IPS-20b (cell line): Measurements from ENCODE around the gene MYO9A.

ENCODE experiments used
- H3K27ac ChIP-seq: one replicate; pipeline ENCODE4 v1.5.1; 2013; ENCODE audit warnings: low read length
- H3K27me3 ChIP-seq: 2 replicates; pipeline ENCODE4 v1.6.1; 2013; ENCODE audit warnings: mild to moderate bottlenecking, low read length, inconsistent platforms; ENCODE audit not compliant: insufficient read depth
- H3K36me3 ChIP-seq: 2 replicates; pipeline ENCODE4 v1.6.1; 2013; ENCODE audit warnings: low read depth, mild to moderate bottlenecking, inconsistent platforms, low read length, moderate library complexity; ENCODE audit not compliant: insufficient read depth
- H3K4me1 ChIP-seq: 2 replicates; pipeline ENCODE4 v1.6.1; 2013; ENCODE audit warnings: mild to moderate bottlenecking, control low read depth, inconsistent platforms, low read length, moderate library complexity; ENCODE audit not compliant: insufficient read depth
- H3K4me3 ChIP-seq: 2 replicates; pipeline ENCODE4 v1.5.1; 2013; ENCODE audit warnings: mild to moderate bottlenecking, low read length, inconsistent platforms
- H3K9ac ChIP-seq: 2 replicates; pipeline ENCODE4 v1.6.1; 2013; ENCODE audit warnings: low read depth, mild to moderate bottlenecking, inconsistent platforms, low read length, moderate library complexity
- H3K9me3 ChIP-seq: 2 replicates; pipeline ENCODE4 v1.6.1; 2013; ENCODE audit warnings: mild to moderate bottlenecking, low read depth, low read length, inconsistent platforms; ENCODE audit not compliant: insufficient read depth

The MYO9A gene

DNA sequence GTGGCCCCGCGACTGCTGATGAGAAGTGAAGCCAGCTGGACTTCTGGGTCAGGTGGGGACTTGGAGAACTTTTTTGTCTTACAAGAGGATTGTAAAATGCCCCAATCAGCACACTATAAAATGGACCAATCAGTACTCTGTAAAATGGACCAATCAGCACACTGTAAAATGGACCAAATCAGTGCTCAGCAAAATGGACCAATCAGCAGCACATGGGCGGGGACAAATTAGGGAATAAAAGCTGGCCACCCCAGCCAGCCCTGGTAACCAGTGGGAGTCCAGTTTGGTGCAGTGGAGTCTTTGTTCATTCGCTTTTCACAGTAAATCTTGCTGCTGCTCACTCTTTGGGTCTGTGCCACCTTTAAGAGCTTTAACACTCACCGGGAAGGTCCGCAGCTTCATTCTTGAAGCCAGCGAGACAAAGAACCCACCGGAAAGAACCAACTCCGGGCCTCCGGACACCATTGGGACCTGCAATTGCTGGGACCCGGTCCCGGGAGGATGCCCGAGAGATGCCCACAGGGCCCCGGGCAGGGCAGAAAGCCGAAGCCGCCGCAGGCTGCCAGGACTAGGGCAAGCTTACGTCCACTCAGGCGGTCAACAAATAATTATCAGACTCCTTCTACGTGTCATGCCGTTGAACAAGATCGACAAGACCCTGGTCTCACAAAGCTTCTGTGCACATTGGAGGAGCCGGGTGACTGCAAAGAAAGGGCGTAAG, 315.9 kb downstream of the MYO9A start:
- no peak overlapping the region for H3K27ac ChIP-seq
- no peak overlapping the region for H3K9ac ChIP-seq
- peaks cover 13% of the 10 kb centered on the region; the same call in 1 of the 2 replicates for H3K4me1 ChIP-seq
- H3K27me3 ChIP-seq, result no peaks in the 10 kb centered on the region
- no peak overlapping the region for H3K4me3 ChIP-seq
- no peaks in the 10 kb centered on the region for H3K36me3 ChIP-seq
- no peaks in the 10 kb centered on the region for H3K9me3 ChIP-seq

DNA sequence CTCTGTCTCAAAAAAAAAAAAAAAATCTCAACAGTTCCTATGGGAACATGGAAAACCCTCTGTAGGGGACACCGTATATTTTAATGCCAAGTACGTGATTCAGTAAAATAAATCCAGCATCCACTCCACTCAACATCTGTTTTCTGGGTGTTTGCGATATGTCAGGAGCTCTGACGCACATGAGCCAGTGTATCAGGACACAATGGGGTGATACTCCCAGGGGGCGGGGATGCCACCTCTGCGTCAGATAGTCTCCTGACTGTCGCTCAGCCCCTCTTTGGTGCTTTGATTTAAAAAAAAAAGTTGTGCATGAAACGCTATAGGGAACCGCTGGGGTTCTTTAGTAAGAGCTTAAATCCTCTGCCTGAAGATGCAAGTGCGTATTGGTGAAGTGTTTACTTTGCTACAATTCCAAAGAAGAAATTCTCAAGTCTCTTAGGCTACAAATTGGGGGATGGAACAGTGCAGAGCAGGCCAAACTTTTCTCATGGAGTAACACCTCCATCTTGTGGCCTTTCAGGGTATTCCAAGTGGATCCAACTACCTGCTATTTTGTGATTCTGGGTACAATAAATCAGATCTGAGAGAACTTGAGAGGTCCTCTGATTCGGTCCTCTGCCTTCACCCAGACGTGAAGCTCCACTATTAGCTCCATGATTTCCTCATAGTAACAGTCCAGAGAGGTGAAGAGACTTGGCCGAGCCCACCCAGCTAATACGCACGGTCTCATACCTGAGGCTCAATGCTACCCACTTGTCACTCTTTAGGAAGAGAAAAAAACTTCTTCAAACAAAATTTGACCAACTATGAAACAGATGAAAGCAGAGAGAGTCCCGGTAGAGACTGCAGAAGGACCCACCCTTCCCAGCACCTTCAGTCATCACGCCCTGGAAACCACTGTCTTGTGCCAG, 316.9 kb downstream of the MYO9A start:
- no peak overlapping the region for H3K4me3 ChIP-seq
- no peaks in the 10 kb centered on the region for H3K36me3 ChIP-seq
- no peaks in the 10 kb centered on the region for H3K27me3 ChIP-seq
- H3K9ac ChIP-seq, result no peak overlapping the region
- H3K27ac ChIP-seq, result no peak overlapping the region
- peaks cover 4% of the 10 kb centered on the region; the same call in 1 of the 2 replicates for H3K4me1 ChIP-seq
- H3K9me3 ChIP-seq, result no peaks in the 10 kb centered on the region

DNA sequence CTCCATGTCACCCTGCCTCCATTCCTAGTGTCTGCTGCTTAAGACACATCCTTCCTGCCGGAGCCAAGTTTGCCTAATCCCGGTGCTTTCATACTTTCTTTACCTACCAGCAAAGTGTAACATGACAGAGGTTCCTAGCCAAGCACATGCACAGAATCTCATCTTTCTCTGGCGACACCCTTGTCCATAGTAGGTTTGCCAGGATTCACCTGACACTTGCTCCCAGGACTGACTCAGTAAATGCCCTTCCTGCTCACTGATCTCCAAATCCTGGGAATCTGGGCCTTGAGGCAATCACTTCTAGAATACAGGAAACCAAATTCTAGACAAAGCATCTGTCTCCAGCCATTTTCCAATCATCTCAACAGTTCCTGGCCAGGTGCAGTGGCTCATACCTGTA, 317.8 kb downstream of the MYO9A start:
- Histone ChIP-seq H3K9ac (no peak overlapping the region), H3K9me3 (no peaks in the 10 kb centered on the region), H3K36me3 (no peaks in the 10 kb centered on the region), H3K27me3 (no peaks in the 10 kb centered on the region), H3K27ac (no peak overlapping the region), H3K4me1 (peaks cover 4% of the 10 kb centered on the region; the same call in 1 of the 2 replicates), H3K4me3 (no peak overlapping the region)

DNA sequence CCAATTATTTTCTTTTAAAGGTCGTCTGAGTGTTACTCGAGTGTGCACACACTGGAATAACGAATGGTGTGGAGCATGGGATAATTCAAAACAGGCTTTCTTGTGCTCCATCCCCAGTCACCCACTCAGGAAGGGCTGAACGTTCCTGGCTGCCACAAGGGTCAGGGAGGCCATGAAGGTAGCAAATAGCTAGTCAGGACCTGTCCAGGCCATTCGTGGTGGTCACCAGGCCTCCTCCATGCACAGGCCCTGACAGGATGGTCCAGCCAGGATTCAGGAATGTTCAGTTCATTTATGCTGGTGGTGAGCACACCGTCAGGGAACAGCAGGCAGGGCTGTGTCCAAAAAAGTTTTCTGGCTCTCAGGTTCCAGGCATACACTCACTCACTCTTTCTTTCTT, 319.3 kb downstream of the MYO9A start:
- Histone ChIP-seq H3K36me3 (no peaks in the 10 kb centered on the region), H3K27me3 (no peaks in the 10 kb centered on the region), H3K9me3 (no peaks in the 10 kb centered on the region), H3K4me3 (no peak overlapping the region), H3K27ac (no peak overlapping the region), H3K4me1 (peaks cover 4% of the 10 kb centered on the region; the same call in 1 of the 2 replicates), H3K9ac (no peak overlapping the region)

- Histone ChIP-seq H3K27ac (no peak overlapping the region), H3K9ac (no peak overlapping the region), H3K9me3 (no peaks in the 10 kb centered on the region), H3K4me1 (no peaks in the 10 kb centered on the region), H3K36me3 (no peaks in the 10 kb centered on the region), H3K4me3 (no peak overlapping the region), H3K27me3 (no peaks in the 10 kb centered on the region)
These were observed 325.4 kb downstream of the MYO9A start for GRCh38 chr15:71792521-71792920.

DNA sequence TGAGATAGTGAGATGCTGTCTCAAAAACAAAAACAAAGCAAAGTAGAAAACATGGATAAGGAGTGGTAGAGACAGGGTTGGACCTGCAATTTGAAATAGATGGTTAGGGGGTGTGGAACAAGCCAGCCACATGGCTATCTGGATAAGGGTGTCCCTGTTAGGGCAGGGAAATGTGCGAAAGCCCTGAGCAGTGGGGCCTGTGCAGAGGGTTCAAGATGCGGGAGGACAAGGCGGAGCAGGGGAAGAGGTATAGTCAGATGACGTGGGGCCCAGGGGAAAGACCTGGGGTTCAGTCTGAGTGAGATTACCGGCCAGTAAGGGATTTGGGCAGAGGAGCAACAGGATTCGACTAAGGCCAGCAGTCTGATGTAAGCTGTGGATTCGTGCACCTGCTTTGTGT, 326.0 kb downstream of the MYO9A start:
- H3K27me3 ChIP-seq, result no peaks in the 10 kb centered on the region
- H3K4me1 ChIP-seq, result no peaks in the 10 kb centered on the region
- H3K9me3 ChIP-seq, result no peaks in the 10 kb centered on the region
- no peak overlapping the region for H3K9ac ChIP-seq
- H3K27ac ChIP-seq, result no peak overlapping the region
- H3K4me3 ChIP-seq, result no peak overlapping the region
- H3K36me3 ChIP-seq, result no peaks in the 10 kb centered on the region

DNA sequence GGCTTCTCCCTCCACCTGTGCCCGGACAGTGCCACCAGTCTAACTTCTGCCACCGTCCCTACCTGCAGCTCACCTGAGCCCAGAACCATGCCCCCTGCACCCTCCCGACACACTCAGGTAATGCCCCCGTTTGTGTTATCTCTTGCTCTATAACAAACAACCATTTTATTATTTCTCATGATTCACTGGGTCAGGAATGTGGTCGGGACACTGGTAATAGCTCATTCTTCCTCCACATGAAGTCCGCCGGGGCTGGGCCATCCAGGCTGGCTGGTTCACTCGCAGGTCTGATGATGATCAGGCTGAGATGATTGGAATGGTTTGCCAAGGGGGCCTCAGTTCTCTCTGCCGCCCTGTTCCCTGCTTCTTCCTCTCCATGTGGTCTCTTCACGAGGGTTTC, 327.9 kb downstream of the MYO9A start:
- Histone ChIP-seq H3K9ac (no peak overlapping the region), H3K27me3 (no peaks in the 10 kb centered on the region), H3K4me3 (no peak overlapping the region), H3K4me1 (no peaks in the 10 kb centered on the region), H3K36me3 (no peaks in the 10 kb centered on the region), H3K9me3 (no peaks in the 10 kb centered on the region), H3K27ac (no peak overlapping the region)

GRCh38 chr15:71789616-71790015, 328.3 kb downstream of the MYO9A start:
- H3K27me3 ChIP-seq, result no peaks in the 10 kb centered on the region
- H3K27ac ChIP-seq, result no peak overlapping the region
- no peaks in the 10 kb centered on the region for H3K9me3 ChIP-seq
- H3K4me3 ChIP-seq, result no peak overlapping the region
- H3K9ac ChIP-seq, result no peak overlapping the region
- H3K4me1 ChIP-seq, result no peaks in the 10 kb centered on the region
- no peaks in the 10 kb centered on the region for H3K36me3 ChIP-seq

DNA sequence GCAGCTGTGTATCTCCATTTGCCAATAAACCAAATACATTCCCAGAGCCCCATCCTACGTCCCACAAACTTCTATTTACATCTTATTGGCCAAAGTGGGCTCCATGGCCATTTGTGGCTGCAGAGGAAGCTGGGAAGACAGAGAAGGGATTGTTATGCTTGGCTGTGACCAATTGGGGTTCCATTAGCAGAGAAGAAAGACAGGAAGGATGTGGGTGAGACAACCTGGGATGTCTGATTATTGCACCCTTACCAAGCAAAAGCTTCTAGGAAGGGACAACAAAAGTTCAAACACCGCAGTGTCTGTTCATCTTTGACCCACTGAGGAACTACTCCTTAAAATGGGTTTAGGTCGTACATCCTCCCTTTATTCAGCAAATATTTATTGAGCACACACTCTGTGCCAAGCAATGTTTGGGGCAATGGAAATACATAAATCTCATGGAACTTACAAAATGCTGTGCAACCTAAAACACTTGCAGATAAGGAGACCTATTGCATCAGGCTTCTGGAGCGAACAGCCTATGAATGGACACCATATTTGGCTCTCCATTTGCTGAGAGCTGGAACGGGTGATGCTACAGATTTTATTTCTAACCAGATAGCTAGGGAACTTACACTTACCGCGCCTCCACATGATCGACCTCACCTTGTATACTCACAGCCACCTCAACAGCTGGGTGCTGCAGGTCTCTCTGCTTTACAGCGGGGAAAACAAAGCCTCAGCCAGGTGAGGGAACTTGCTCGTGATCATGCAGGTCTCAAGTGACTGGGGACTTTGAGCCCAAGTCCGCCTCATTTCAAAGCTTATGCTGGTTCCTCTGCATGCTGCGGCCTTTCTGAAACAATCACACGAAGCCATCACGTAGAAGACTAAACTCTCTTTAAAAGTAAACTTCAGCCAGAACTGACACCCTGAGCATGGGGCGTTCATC, 329.0 kb downstream of the MYO9A start:
- H3K36me3 ChIP-seq, result no peaks in the 10 kb centered on the region
- no peak overlapping the region for H3K27ac ChIP-seq
- H3K4me1 ChIP-seq, result no peaks in the 10 kb centered on the region
- H3K27me3 ChIP-seq, result no peaks in the 10 kb centered on the region
- H3K9ac ChIP-seq, result no peak overlapping the region
- no peaks in the 10 kb centered on the region for H3K9me3 ChIP-seq
- H3K4me3 ChIP-seq, result no peak overlapping the region

DNA sequence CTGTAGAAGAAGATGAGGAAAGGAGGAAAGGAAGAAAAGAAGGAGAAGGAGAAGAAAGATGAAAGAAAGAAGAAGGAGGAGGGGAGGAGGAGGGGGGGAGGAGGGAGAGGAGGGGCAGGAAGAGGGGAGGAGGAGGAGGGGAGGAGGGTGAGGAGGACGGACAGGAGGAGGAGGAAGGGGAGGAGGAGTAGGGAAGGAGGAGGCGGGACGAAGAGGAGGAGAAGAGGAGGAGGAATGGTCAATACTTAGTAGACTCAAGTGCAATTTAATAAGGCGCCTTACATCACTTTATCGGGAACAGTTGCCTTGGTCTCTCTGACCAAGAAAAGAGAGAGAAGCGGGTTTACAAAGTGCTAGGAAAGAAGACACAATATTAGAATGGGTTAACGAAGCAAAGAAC, 331.3 kb downstream of the MYO9A start:
- Histone ChIP-seq H3K27me3 (no peaks in the 10 kb centered on the region), H3K9ac (no peak overlapping the region), H3K27ac (no peak overlapping the region)

DNA sequence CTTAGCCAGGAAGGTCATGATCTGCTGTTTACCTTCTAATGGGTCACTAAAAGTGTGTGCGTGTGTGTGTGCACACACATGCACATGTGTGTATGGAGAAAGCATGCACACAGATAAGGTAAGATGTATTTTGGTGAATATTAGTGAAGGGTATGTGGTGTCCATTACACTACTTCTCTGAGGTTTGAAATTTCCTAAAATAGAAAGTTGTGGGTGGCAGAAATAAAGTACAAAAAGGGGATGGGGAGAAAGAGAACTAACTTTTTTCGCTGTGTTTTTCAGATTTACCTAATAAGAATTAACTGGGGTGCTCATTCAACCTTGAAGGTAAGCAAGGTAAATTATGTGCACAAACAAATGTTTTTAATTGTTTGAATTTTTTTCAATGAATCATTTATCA, 332.0 kb downstream of the MYO9A start:
- no peaks in the 10 kb centered on the region for H3K36me3 ChIP-seq
- H3K9me3 ChIP-seq, result no peaks in the 10 kb centered on the region
- H3K27me3 ChIP-seq, result no peaks in the 10 kb centered on the region
- no peak overlapping the region for H3K9ac ChIP-seq
- H3K4me3 ChIP-seq, result no peak overlapping the region
- no peaks in the 10 kb centered on the region for H3K4me1 ChIP-seq
- no peak overlapping the region for H3K27ac ChIP-seq

More for the DNA sequence above, 331.3 kb downstream of the MYO9A start:
- Histone ChIP-seq H3K36me3 (no peaks in the 10 kb centered on the region), H3K4me3 (no peak overlapping the region), H3K4me1 (no peaks in the 10 kb centered on the region), H3K9me3 (no peaks in the 10 kb centered on the region)
